Keratinocyte (primary cell): Measurements from ENCODE around the gene MORN5. TPM values are rescaled to one million over a fixed set of nuclear protein-coding genes. Genes with fewer than 3 reads are reported as not detected.
A peak's percentile ranks its signal among the peaks of the same experiment; 100 is the strongest.

Experiments
- DNase-seq: peaks from one replicate; pipeline ENCODE4 v3.0.0-alpha.2; 2011; ENCODE audit warnings: low read depth, missing footprints, low spot score
- FAIRE-seq: peaks from 2 replicates; lab custom pipeline; 2011; peaks lifted over from hg19 to GRCh38; lab: Jason Lieb, UNC
- H2AFZ ChIP-seq: 2 replicates; pipeline ENCODE4 v1.6.0; 2012; ENCODE audit warnings: low read length, control low read depth, inconsistent platforms; ENCODE audit not compliant: control insufficient read depth
- H3K27ac ChIP-seq: 2 replicates; pipeline ENCODE4 v1.5.1; 2011; ENCODE audit warnings: low read length; ENCODE audit not compliant: control insufficient read depth, insufficient read depth
- H3K27me3 ChIP-seq: 3 replicates; pipeline ENCODE4 v1.6.0; 2011; ENCODE audit warnings: low read length; ENCODE audit not compliant: control insufficient read depth, insufficient read depth; ENCODE audit errors: extremely low read depth
- H3K36me3 ChIP-seq, 2 experiments: 2 replicates in 1 of 2; 3 replicates in 1 of 2; pipeline ENCODE4 v1.5.1; 2011; ENCODE audit warnings: low read length in 2 of 2, mild to moderate bottlenecking in 1 of 2; ENCODE audit not compliant: control insufficient read depth in 2 of 2, insufficient read depth in 2 of 2; ENCODE audit errors: extremely low read depth in 1 of 2
- H3K4me1 ChIP-seq: 3 replicates; pipeline ENCODE4 v1.5.1; 2011; ENCODE audit warnings: low read length; ENCODE audit not compliant: control insufficient read depth, insufficient read depth; ENCODE audit errors: extremely low read depth
- H3K4me2 ChIP-seq: 3 replicates; pipeline ENCODE4 v1.6.0; 2011; ENCODE audit warnings: low read depth, low read length; ENCODE audit not compliant: control insufficient read depth, insufficient read depth; ENCODE audit errors: extremely low read depth
- H3K4me3 ChIP-seq, 3 experiments: fragments of 200-600 bp in 1 of 3; sonication (generic) in 1 of 3; 2 replicates in 2 of 3; 3 replicates in 1 of 3; pipeline ENCODE4 v1.5.1; 2011 to 2016; ENCODE audit warnings: low read length in 3 of 3, mild to moderate bottlenecking in 3 of 3, control low read depth in 2 of 3, inconsistent platforms in 1 of 3, low read depth in 1 of 3, mixed read lengths in 1 of 3, mixed run types in 1 of 3, moderate library complexity in 1 of 3; ENCODE audit not compliant: control insufficient read depth in 2 of 3, insufficient read depth in 2 of 3; ENCODE audit errors: extremely low read depth in 1 of 3
- H3K79me2 ChIP-seq: 2 replicates; pipeline ENCODE4 v1.6.0; 2012; ENCODE audit warnings: low read length; ENCODE audit not compliant: control insufficient read depth, insufficient read depth
- H3K9ac ChIP-seq: 3 replicates; pipeline ENCODE4 v1.6.0; 2011; ENCODE audit warnings: low read length; ENCODE audit not compliant: control insufficient read depth, insufficient read depth; ENCODE audit errors: extremely low read depth
- H3K9me1 ChIP-seq: 3 replicates; pipeline ENCODE4 v1.6.0; 2011; ENCODE audit warnings: low read length; ENCODE audit not compliant: control insufficient read depth, insufficient read depth; ENCODE audit errors: extremely low read depth
- H3K9me3 ChIP-seq: 2 replicates; pipeline ENCODE4 v1.5.1; 2012; ENCODE audit warnings: low read depth, low read length; ENCODE audit not compliant: control insufficient read depth
- H4K20me1 ChIP-seq: 3 replicates; pipeline ENCODE4 v1.6.0; 2011; ENCODE audit warnings: low read length; ENCODE audit not compliant: control insufficient read depth, insufficient read depth; ENCODE audit errors: extremely low read depth
- EZH2 ChIP-seq: IDR thresholded peaks from one replicate; pipeline ENCODE4 v1.6.1; 2012; ENCODE audit warnings: inconsistent platforms, mild to moderate bottlenecking, low read length, moderate library complexity
- dilution Hi-C: fragments of 300-500 bp; cut with MboI; formaldehyde crosslinking; loops from one replicate; pipeline ENCODE4 v1.7.0; 2020; ENCODE audit warnings: low sequenced_read_pairs; ENCODE audit not compliant: extremely low pct_ligation_motif_present
- polyA plus RNA-seq, 5 experiments: library from polyadenylated mRNA; depleted of rRNA in 3 of 5; stranded (reverse) in 3 of 5; stranded (forward) in 1 of 5; unstranded in 1 of 5; fragments of >200 nt; gene quantifications; 1 replicate in 1 of 5; 2 replicates in 3 of 5; 3 replicates in 1 of 5; pipeline versions ENCODE4 v1.2.1 to v1.2.3, GENCODE V29; 2011 to 2012; ENCODE audit warnings: missing spikeins in 2 of 5, low read depth in 1 of 5, low replicate concordance in 1 of 5
- TF ChIP-seq, protein P1 (sequence below), 3 experiments: IDR thresholded peaks in 1 of 3; conservative IDR thresholded peaks in 1 of 3; optimal IDR thresholded peaks in 1 of 3; 2 replicates in 2 of 3; 3 replicates in 1 of 3; pipeline versions ENCODE3 to v1.5.1; 2011; ENCODE audit warnings: low read length in 3 of 3, mild to moderate bottlenecking in 3 of 3, moderate library complexity in 2 of 3, control low read depth in 1 of 3, inconsistent platforms in 1 of 3; ENCODE audit not compliant: insufficient read depth in 2 of 3; ENCODE audit errors: extremely low read depth in 1 of 3

MORN5 gene
- polyA plus RNA-seq, 1 donor (not counting 4 experiments of a cell fraction or from before 2014, with no cell fraction given) = not detected

DNA sequence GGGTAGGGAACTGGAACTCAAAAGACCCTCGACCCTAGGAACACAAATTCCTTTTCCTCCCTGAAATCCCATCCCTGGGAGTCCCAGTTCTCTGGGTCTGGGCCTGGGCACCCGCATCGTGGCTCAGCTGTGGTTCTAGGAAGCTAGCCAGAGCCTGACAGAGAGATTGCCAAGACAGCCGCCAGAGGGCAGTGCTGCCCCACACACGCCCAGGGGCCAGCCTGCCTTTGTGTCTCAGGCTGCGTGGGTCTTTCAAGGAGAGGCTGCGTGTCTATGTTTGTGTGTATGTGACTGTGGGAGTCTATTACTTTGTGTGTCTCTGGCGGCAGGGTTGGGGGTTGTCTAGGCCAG lies 34.6 kb upstream of the MORN5 start:
- Histone ChIP-seq H4K20me1 (no peaks in the 10 kb centered on the region), H3K36me3 (no peaks in the 10 kb centered on the region), H3K4me1 (peaks cover 22% of the 10 kb centered on the region), H3K9me3 (no peaks in the 10 kb centered on the region), H3K4me2 (peak overlapping the region; percentile 16), H3K79me2 (no peaks in the 10 kb centered on the region), H3K9ac (no peak overlapping the region), H2AFZ (no peak overlapping the region), H3K4me3 (no peak overlapping the region), H3K27ac (no peak overlapping the region), H3K27me3 (peaks cover 3% of the 10 kb centered on the region), H3K9me1 (no peaks in the 10 kb centered on the region)
- DNase-seq = no peak
- FAIRE-seq = peak; percentile 77
- TF ChIP-seq, protein P1, sequence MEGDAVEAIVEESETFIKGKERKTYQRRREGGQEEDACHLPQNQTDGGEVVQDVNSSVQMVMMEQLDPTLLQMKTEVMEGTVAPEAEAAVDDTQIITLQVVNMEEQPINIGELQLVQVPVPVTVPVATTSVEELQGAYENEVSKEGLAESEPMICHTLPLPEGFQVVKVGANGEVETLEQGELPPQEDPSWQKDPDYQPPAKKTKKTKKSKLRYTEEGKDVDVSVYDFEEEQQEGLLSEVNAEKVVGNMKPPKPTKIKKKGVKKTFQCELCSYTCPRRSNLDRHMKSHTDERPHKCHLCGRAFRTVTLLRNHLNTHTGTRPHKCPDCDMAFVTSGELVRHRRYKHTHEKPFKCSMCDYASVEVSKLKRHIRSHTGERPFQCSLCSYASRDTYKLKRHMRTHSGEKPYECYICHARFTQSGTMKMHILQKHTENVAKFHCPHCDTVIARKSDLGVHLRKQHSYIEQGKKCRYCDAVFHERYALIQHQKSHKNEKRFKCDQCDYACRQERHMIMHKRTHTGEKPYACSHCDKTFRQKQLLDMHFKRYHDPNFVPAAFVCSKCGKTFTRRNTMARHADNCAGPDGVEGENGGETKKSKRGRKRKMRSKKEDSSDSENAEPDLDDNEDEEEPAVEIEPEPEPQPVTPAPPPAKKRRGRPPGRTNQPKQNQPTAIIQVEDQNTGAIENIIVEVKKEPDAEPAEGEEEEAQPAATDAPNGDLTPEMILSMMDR (optimal IDR thresholded peaks at IDR 0.05 in 1 of 3, IDR thresholded peaks at IDR 0.05 in 1 of 3, conservative IDR thresholded peaks at IDR 0.05 in 1 of 3; ENCODE audit: extremely low read depth in 1 of 3, insufficient read depth in 2 of 3, low read length in 3 of 3) = peak; percentile 92 to 97 (median 95)
- TF ChIP-seq EZH2 = no peak
- dilution Hi-C loops = no loop called here

DNA sequence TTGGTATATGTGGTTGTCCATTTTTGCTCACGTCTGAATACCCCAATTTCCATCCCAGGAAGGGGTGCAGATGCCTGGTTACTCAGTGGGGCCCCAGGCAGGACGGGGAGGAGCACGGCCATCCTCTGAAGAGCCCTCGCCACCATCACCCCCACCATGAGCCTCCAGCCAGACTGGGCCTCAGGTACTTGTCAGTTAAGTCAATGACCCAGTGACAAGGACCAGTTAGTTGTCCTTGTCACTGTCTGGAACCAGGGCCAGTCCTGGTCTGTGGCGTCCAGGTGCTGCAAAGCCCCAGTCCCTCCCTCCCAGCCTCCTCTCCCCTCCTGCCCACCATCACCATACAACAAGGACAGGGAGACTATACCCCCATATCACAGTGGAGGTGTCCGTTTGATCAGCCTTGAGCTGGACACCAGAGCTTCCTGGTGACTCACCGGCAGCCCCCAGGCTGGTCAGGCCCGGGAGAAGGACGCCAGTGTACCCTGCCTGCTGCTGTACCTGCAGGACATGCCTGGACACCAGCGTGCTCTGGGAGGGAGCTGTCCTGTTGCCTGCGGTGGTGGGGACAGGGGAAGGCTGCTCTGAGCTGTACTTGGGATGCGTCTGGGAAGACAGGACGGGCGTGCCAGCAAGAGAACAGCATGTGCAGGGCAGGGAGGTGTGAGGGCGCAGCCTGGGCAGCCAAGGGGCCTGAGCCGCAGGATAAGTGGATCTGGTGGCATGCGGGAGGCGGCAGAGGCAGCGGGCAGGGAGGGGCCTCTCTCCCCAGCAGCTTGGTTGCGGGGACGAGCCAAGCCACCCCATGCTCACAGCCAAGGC lies 34.0 kb upstream of the MORN5 start:
- peaks cover 3% of the 10 kb centered on the region for H3K27me3 ChIP-seq
- peak overlapping the region; percentile 76 for H3K4me2 ChIP-seq
- no peak for TF ChIP-seq EZH2
- TF ChIP-seq, protein P1 (optimal IDR thresholded peaks at IDR 0.05 in 1 of 3, IDR thresholded peaks at IDR 0.05 in 1 of 3, conservative IDR thresholded peaks at IDR 0.05 in 1 of 3; ENCODE audit: extremely low read depth in 1 of 3, insufficient read depth in 2 of 3, low read length in 3 of 3) = no peak
- H3K9me3 ChIP-seq = no peaks in the 10 kb centered on the region
- DNase-seq (peak; percentile 38), FAIRE-seq (peak; percentile 67)
- H3K9ac ChIP-seq = peak overlapping the region; percentile 31
- no peaks in the 10 kb centered on the region for H4K20me1 ChIP-seq
- H3K4me3 ChIP-seq = peak overlapping the region in 2 of 3 experiments; percentile 5 to 42
- H3K36me3 ChIP-seq = no peaks in the 10 kb centered on the region
- no peaks in the 10 kb centered on the region for H3K9me1 ChIP-seq
- H2AFZ ChIP-seq = peak overlapping the region; percentile 86
- H3K4me1 ChIP-seq = peaks cover 22% of the 10 kb centered on the region
- no peaks in the 10 kb centered on the region for H3K79me2 ChIP-seq
- dilution Hi-C loops = no loop called here
- H3K27ac ChIP-seq = no peak overlapping the region
